ENCODE measurements around the gene ZNF664.

Gene ZNF664

DNA sequence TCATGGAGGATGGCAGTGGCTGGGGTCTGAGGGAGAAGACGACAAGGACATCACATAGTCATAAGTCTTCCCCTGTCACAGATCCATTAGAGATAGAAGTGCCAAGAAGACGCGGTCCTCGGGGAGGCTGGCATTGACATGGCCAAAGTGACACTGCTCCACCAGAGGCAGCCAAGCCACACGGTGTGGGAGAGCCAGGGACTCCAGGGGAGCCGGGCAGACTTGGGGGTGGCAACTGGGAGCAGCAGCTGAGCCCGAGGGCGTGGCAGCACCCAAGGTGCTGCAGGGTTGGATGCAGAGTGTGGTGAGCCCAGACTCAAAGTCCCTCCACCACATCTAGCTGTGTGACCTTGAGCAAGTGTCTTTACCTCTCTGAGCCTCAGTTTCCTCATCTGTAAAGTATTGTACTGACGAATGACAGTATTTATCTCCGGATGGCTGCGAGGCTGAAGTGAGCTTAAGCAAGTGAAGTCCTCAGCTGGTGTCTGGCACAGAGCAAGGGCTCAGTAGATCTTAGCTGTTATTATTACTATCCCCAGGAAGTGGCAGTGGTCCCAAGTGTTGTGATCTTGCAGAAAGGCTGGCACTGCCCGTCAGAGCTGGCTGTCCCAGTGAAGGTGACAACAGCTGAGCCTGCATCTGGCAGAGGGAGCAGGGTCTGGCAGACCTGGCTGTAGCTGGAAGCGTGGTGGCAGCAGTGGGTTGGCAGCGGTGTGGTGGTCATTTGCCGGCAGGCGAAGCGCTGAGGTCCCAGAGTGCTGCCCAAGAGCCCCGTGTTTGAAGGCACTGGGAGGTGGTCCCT lies 54.9 kb downstream of the ZNF664 start:
- Histone ChIP-seq H3K27ac (ENCODE audit: low read depth, low read length) (no peak overlapping the region), H4K20me1 (ENCODE audit: control insufficient read depth, insufficient read depth, low read depth, low read length) (no peaks in the 10 kb centered on the region), H3K36me3 (ENCODE audit: control insufficient read depth, low read length) (no peaks in the 10 kb centered on the region), H3K9me3 (ENCODE audit: control insufficient read depth, insufficient read depth, low read length) (no peaks in the 10 kb centered on the region), H3F3A (ENCODE audit: control insufficient read depth, insufficient read depth) (no peaks in the 10 kb centered on the region), H3K9me2 (replicated peaks; ENCODE audit: control insufficient read depth, low read length) (no peaks in the 10 kb centered on the region), H3K79me2 (ENCODE audit: control insufficient read depth, low read length) (no peaks in the 10 kb centered on the region), H3K4me2 (ENCODE audit: low read length) (no peak overlapping the region), H3K4me3 (ENCODE audit: low read length) (no peak overlapping the region), H3K4me1 (ENCODE audit: control insufficient read depth, low read length) (no peaks in the 10 kb centered on the region), H3K27me3 (ENCODE audit: control insufficient read depth, low read length) (no peaks in the 10 kb centered on the region)
- TF ChIP-seq CTCF (IDR thresholded peaks at IDR 0.05; ENCODE audit: low read depth, low read length, poor library complexity, severe bottlenecking), result no peak
- TF ChIP-seq EZH2phosphoT487 (IDR thresholded peaks at IDR 0.05; ENCODE audit: borderline replicate concordance, low read length), result no peak

DNA sequence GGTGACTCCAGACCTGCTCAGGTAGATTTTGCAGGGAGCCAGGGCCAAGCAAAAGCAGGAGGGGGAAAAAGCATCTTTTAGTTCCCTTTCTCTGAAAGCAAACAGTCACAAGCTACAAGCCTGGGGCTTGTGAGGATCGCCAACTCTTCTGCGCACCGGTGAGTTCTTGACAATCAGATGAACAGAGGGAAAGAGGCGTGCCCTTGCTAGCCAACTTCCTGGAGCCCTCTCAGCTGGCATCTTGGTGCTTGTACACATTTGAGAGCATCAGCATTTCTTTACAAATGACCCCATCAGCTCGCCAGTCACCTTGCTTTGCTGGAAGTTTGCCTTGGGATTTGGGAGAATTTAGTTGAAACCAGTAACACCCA lies 55.5 kb downstream of the ZNF664 start:
- no peaks in the 10 kb centered on the region for H3K36me3 ChIP-seq (ENCODE audit: control insufficient read depth, low read length)
- H4K20me1 ChIP-seq (ENCODE audit: control insufficient read depth, insufficient read depth, low read depth, low read length), result no peaks in the 10 kb centered on the region
- no peaks in the 10 kb centered on the region for H3F3A ChIP-seq (ENCODE audit: control insufficient read depth, insufficient read depth)
- no peak overlapping the region for H3K4me2 ChIP-seq (ENCODE audit: low read length)
- H3K9me2 ChIP-seq (replicated peaks; ENCODE audit: control insufficient read depth, low read length), result no peaks in the 10 kb centered on the region
- H3K4me3 ChIP-seq (ENCODE audit: low read length), result no peak overlapping the region
- no peak overlapping the region for H3K27ac ChIP-seq (ENCODE audit: low read depth, low read length)
- no peaks in the 10 kb centered on the region for H3K9me3 ChIP-seq (ENCODE audit: control insufficient read depth, insufficient read depth, low read length)
- TF ChIP-seq CTCF (IDR thresholded peaks at IDR 0.05; ENCODE audit: low read depth, low read length, poor library complexity, severe bottlenecking) (no peak), EZH2phosphoT487 (IDR thresholded peaks at IDR 0.05; ENCODE audit: borderline replicate concordance, low read length) (no peak)
- H3K4me1 ChIP-seq (ENCODE audit: control insufficient read depth, low read length), result no peaks in the 10 kb centered on the region
- no peaks in the 10 kb centered on the region for H3K79me2 ChIP-seq (ENCODE audit: control insufficient read depth, low read length)
- no peaks in the 10 kb centered on the region for H3K27me3 ChIP-seq (ENCODE audit: control insufficient read depth, low read length)

- no peak overlapping the region for H3K4me2 ChIP-seq (ENCODE audit: low read length)
- no peaks in the 10 kb centered on the region for H3K9me3 ChIP-seq (ENCODE audit: control insufficient read depth, insufficient read depth, low read length)
- H4K20me1 ChIP-seq (ENCODE audit: control insufficient read depth, insufficient read depth, low read depth, low read length), result no peaks in the 10 kb centered on the region
- TF ChIP-seq CTCF (IDR thresholded peaks at IDR 0.05; ENCODE audit: low read depth, low read length, poor library complexity, severe bottlenecking), result no peak
- no peak for TF ChIP-seq EZH2phosphoT487 (IDR thresholded peaks at IDR 0.05; ENCODE audit: borderline replicate concordance, low read length)
- H3K36me3 ChIP-seq (ENCODE audit: control insufficient read depth, low read length), result no peaks in the 10 kb centered on the region
- no peak overlapping the region for H3K27ac ChIP-seq (ENCODE audit: low read depth, low read length)
- no peaks in the 10 kb centered on the region for H3K27me3 ChIP-seq (ENCODE audit: control insufficient read depth, low read length)
- H3F3A ChIP-seq (ENCODE audit: control insufficient read depth, insufficient read depth), result no peaks in the 10 kb centered on the region
- no peak overlapping the region for H3K4me3 ChIP-seq (ENCODE audit: low read length)
- no peaks in the 10 kb centered on the region for H3K9me2 ChIP-seq (replicated peaks; ENCODE audit: control insufficient read depth, low read length)
- no peaks in the 10 kb centered on the region for H3K79me2 ChIP-seq (ENCODE audit: control insufficient read depth, low read length)
- H3K4me1 ChIP-seq (ENCODE audit: control insufficient read depth, low read length), result no peaks in the 10 kb centered on the region
Measured at GRCh38 chr12:124030008-124030407, 57.0 kb downstream of the ZNF664 start.

All from DOHH2 (cell line).